Spleen (tissue), 11 donors: ENCODE results near the gene MGAT5. TPM values are rescaled to one million over a fixed set of nuclear protein-coding genes. Genes with fewer than 3 reads are reported as not detected.
A peak's percentile ranks its signal among the peaks of the same experiment; 100 is the strongest.

Experiments
- DNase-seq: peaks from one replicate; pipeline ENCODE4 v3.0.0-alpha.2; 2020
- H3K27ac ChIP-seq, 8 donors: fragments of 200-600 bp; sonication (generic) in 7 of 8; 1 replicate in 4 of 8; 2 replicates in 4 of 8; pipeline versions ENCODE4 v1.5.0 to v1.8.0; 2016 to 2021; ENCODE audit warnings: inconsistent platforms in 4 of 8, mild to moderate bottlenecking in 4 of 8, moderate library complexity in 1 of 8
- H3K27me3 ChIP-seq, 7 donors: fragments of 200-600 bp; sonication (generic) in 6 of 7; replicated peaks in 1 of 7; 1 replicate in 4 of 7; 2 replicates in 3 of 7; pipeline versions ENCODE4 v1.5.0 to v1.8.0; 2016 to 2021; ENCODE audit warnings: inconsistent platforms in 3 of 7, mild to moderate bottlenecking in 1 of 7
- H3K36me3 ChIP-seq, 6 donors: fragments of 200-600 bp; sonication (generic) in 5 of 6; 1 replicate in 4 of 6; 2 replicates in 2 of 6; pipeline versions ENCODE4 v1.5.0 to v1.8.0; 2016 to 2021; ENCODE audit warnings: inconsistent platforms in 2 of 6
- H3K4me1 ChIP-seq, 6 donors: fragments of 200-600 bp; sonication (generic) in 5 of 6; 1 replicate in 3 of 6; 2 replicates in 3 of 6; pipeline versions ENCODE4 v1.5.0 to v1.8.0; 2016 to 2021; ENCODE audit warnings: inconsistent platforms in 3 of 6
- H3K4me3 ChIP-seq, 8 donors: fragments of 200-600 bp; sonication (generic) in 7 of 8; 1 replicate in 4 of 8; 2 replicates in 4 of 8; pipeline versions ENCODE4 v1.5.0 to v1.8.0; 2016 to 2021; ENCODE audit warnings: inconsistent platforms in 4 of 8, mild to moderate bottlenecking in 4 of 8, moderate library complexity in 2 of 8
- H3K9me3 ChIP-seq, 8 donors: fragments of 200-600 bp; sonication (generic) in 7 of 8; 1 replicate in 4 of 8; 2 replicates in 4 of 8; pipeline versions ENCODE4 v1.5.0 to v1.8.0; 2016 to 2021; ENCODE audit warnings: inconsistent platforms in 4 of 8
- POLR2A ChIP-seq, 3 donors: fragments of 450-650 bp; IDR thresholded peaks; one replicate each; pipeline ENCODE4 v1.5.1; 2017; ENCODE audit warnings: antibody characterized with exemption in 3 of 3, mild to moderate bottlenecking in 1 of 3
- POLR2AphosphoS5 ChIP-seq, 3 donors: sonication (generic); formaldehyde crosslinking; IDR thresholded peaks; one replicate each; pipeline ENCODE4 v1.5.1; 2017; ENCODE audit warnings: antibody characterized with exemption in 3 of 3
- WGBS, 5 donors: extraction: QIAGEN DNeasy Blood & Tissue Kit in 3 of 5; methylation state at CpG; one replicate each; pipeline versions ENCODE4 v1.1.5 to v1.1.7; 2013 to 2018; 5-methylcytosine and 5-hydroxymethylcytosine counted together
- intact Hi-C: fragments of 100-400 bp; cut with DNase I; formaldehyde crosslinking; loops from one replicate; pipeline ENCODE4 v1.15.0; 2023; ENCODE audit warnings: low total_unique reads
- polyA plus RNA-seq, 3 donors: library from polyadenylated mRNA; stranded (reverse); fragments of 200-250 nt; gene quantifications; one replicate each; pipeline ENCODE4 v1.2.1, GENCODE V29; 2013
- total RNA-seq, 7 donors: library from RNA; depleted of rRNA in 3 of 7; stranded (reverse); fragments of >200 nt in 3 of 7; fragmentation: NEBNext Ultra II Directional in 4 of 7; extraction: Animal tissue kit (Norgen Biotek cat#: 25700) in 4 of 7; gene quantifications; one replicate each; pipeline versions ENCODE4 v1.1.0 to v1.2.1, GENCODE V29; 2016 to 2021
- TF ChIP-seq, protein P1 (sequence below), 11 experiments: fragments of 200-600 bp in 7 of 11; fragments of 450-650 bp in 4 of 11; sonication (generic) in 4 of 11; IDR thresholded peaks in 8 of 11; conservative IDR thresholded peaks in 3 of 11; 1 replicate in 7 of 11; 2 replicates in 4 of 11; pipeline versions ENCODE4 v1.4.0 to v1.8.0; 2016 to 2021; ENCODE audit warnings: antibody characterized with exemption in 11 of 11, inconsistent platforms in 4 of 11, mild to moderate bottlenecking in 1 of 11
- donor health status: healthy with polysubstance abuse.
- donor health status: DM: no; HTN: no; CAD: no; lungs with moderate emphysema.
- donor health status: DM: no; HTN: no; CAD: no.
- donor health status: Bipolar disorder and iron deficiency.
- donor health status: healthy.
- donor health status: DM: no; HTN: no; CAD: no.
- donor health status: DM: yes; HTN: yes; CAD: no.

Gene MGAT5
- total and polyA plus RNA-seq, 10 donors: 11.2 to 110 (median 91.9) TPM

DNA sequence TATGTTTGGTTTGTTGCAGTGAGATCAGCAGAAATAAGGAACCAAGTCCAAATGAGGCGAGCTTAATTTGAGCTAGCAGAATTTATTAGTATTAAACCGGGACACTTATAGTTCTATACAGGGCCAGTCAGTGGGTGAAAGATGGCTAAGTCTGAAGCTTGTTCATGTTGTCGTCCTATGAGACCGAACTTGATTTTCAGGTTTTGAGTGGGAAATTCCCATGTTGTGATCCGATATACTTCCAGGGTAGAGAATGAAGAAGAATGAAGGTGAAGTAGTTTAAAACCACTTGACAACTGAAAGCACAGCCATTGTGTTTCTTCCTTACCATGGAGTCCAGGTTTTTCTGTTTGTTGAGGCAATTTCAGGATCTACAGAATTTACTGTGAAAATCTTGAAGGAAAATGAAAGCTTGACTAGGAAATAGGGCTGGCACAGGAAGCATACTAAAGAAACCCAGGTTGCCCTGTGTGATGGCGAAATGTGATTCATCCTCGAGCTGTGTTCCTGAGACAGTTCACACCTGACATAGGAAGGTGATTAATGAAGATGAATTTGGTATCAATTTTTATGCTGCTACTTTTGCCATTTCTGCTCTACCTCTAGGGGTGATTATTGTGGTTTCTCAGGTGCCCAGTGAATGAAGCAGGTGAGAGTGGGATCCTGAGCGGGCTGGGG is 37.6 kb upstream of the MGAT5 start:
- TF ChIP-seq, protein P1, sequence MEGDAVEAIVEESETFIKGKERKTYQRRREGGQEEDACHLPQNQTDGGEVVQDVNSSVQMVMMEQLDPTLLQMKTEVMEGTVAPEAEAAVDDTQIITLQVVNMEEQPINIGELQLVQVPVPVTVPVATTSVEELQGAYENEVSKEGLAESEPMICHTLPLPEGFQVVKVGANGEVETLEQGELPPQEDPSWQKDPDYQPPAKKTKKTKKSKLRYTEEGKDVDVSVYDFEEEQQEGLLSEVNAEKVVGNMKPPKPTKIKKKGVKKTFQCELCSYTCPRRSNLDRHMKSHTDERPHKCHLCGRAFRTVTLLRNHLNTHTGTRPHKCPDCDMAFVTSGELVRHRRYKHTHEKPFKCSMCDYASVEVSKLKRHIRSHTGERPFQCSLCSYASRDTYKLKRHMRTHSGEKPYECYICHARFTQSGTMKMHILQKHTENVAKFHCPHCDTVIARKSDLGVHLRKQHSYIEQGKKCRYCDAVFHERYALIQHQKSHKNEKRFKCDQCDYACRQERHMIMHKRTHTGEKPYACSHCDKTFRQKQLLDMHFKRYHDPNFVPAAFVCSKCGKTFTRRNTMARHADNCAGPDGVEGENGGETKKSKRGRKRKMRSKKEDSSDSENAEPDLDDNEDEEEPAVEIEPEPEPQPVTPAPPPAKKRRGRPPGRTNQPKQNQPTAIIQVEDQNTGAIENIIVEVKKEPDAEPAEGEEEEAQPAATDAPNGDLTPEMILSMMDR (IDR thresholded peaks at IDR 0.05 in 8 of 11, conservative IDR thresholded peaks at IDR 0.05 in 3 of 11): no peak
- TF ChIP-seq POLR2A (IDR thresholded peaks at IDR 0.05) (no peak), POLR2AphosphoS5 (IDR thresholded peaks at IDR 0.05) (no peak)
- Histone ChIP-seq H3K27me3 (no peaks in the 10 kb centered on the region), H3K27ac (peak overlapping the region in 5 of 8 donors; percentile 23 to 86 (median 78)), H3K36me3 (peaks cover 0 to 5% (median 0%) of the 10 kb centered on the region in 6 donors), H3K4me1 (peaks cover 34 to 72% (median 57%) of the 10 kb centered on the region in 6 donors), H3K9me3 (peaks cover 0 to 5% (median 0%) of the 10 kb centered on the region in 8 donors), H3K4me3 (no peak overlapping the region)
- intact Hi-C loops: no loop called here
- WGBS, 5 donors: 86 to 94% (median 89%) methylated on average over 8 of the region's 8 CpGs
- DNase-seq: no peak

DNA sequence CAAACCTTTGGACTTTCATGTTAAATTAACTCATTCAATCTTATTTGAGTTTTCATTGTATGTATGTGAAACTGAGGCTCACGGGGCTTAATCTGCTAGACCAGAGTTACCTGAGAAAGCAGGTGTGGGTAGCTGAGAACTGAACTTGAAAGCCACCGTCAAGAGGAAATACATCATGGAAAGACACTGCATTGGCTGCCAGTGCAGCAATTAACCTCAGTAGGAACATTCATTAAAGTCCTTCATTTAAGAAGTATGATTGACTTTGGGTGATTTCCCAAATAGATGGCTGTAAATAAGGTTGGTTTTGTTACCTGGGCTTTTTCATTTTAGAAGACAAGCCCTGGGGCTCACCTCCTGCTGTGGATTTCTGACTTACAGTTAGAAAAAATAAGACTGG is 36.5 kb upstream of the MGAT5 start:
- no peak for DNase-seq
- Histone ChIP-seq H3K27me3 (no peaks in the 10 kb centered on the region), H3K4me1 (peaks cover 34 to 78% (median 58%) of the 10 kb centered on the region in 6 donors), H3K4me3 (no peak overlapping the region), H3K9me3 (peaks cover 0 to 5% (median 0%) of the 10 kb centered on the region in 8 donors), H3K27ac (peak overlapping the region; percentile 4 to 86 (median 62)), H3K36me3 (peaks cover 0 to 5% (median 0%) of the 10 kb centered on the region in 6 donors)
- intact Hi-C loops: no loop called here
- no peak for TF ChIP-seq POLR2AphosphoS5 (IDR thresholded peaks at IDR 0.05)
- TF ChIP-seq, protein P1 (IDR thresholded peaks at IDR 0.05 in 8 of 11, conservative IDR thresholded peaks at IDR 0.05 in 3 of 11): no peak
- TF ChIP-seq POLR2A (IDR thresholded peaks at IDR 0.05): no peak
- 42 to 82% (median 55%) methylated on average over 2 of the region's 2 CpGs for WGBS, 5 donors

DNA sequence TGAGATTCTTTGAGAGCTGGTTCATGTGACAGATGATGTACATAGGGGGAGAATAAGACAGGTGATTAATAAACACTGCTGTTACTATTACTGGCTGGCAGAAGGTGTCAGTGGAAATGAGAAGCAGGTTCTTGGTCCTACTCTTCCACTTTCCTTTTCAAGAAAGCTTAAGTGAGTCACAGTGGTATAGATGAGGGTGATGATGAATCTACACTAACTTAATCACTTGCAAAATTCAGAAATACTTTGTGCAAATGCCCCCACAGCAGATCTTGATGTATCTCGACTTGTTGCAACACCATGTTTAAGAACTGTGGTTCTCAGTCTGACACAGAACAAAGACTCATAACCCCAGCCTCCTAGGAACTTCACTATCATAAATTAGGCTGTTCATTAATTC is 35.9 kb upstream of the MGAT5 start:
- TF ChIP-seq POLR2A (IDR thresholded peaks at IDR 0.05) (no peak), POLR2AphosphoS5 (IDR thresholded peaks at IDR 0.05) (no peak)
- TF ChIP-seq, protein P1 (IDR thresholded peaks at IDR 0.05 in 8 of 11, conservative IDR thresholded peaks at IDR 0.05 in 3 of 11): no peak
- WGBS, 5 donors: 11 to 70% (median 41%) methylated on average over 1 of the region's 1 CpG
- Histone ChIP-seq H3K9me3 (peaks cover 0 to 5% (median 0%) of the 10 kb centered on the region in 8 donors), H3K36me3 (peaks cover 0 to 5% (median 0%) of the 10 kb centered on the region in 6 donors), H3K27me3 (no peaks in the 10 kb centered on the region), H3K4me1 (peaks cover 30 to 72% (median 52%) of the 10 kb centered on the region in 6 donors), H3K4me3 (no peak overlapping the region), H3K27ac (peak overlapping the region; percentile 4 to 86 (median 62))
- intact Hi-C loops: no loop called here
- DNase-seq: no peak

DNA sequence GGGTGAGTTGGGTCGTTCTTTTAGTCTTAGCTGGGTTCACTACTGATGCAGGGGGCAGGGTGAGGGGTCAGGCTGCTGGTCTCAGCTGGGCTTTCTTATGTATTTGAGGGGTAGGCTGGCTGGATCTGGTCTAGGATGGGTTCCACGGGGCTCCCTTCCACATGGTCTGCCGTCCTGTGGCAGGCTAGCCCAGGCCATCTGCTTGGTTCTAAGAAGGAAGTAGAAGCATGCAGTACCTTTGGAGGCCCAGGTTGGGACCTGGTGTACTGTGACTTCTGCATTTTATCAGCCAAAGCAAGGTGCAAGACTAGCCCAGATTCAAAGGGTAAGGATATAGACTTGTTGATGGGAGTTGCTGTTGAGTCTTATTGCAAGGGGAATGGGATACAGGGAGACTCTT is 35.5 kb upstream of the MGAT5 start:
- H3K36me3 ChIP-seq: peaks cover 0 to 5% (median 0%) of the 10 kb centered on the region in 6 donors
- H3K4me3 ChIP-seq: peak overlapping the region in 1 of 8 donors; percentile 44
- 49 to 80% (median 59%) methylated on average over 1 to 3 of the region's 3 CpGs for WGBS, 5 donors
- H3K27ac ChIP-seq: peak overlapping the region; percentile 57 to 86 (median 62)
- peaks cover 0 to 5% (median 0%) of the 10 kb centered on the region in 8 donors for H3K9me3 ChIP-seq
- no peaks in the 10 kb centered on the region for H3K27me3 ChIP-seq
- H3K4me1 ChIP-seq: peaks cover 29 to 67% (median 50%) of the 10 kb centered on the region in 6 donors
- DNase-seq: peak; percentile 80
- TF ChIP-seq POLR2A (IDR thresholded peaks at IDR 0.05) (no peak), POLR2AphosphoS5 (IDR thresholded peaks at IDR 0.05) (peak in 1 of 3 donors; percentile 10)
- TF ChIP-seq, protein P1 (IDR thresholded peaks at IDR 0.05 in 8 of 11, conservative IDR thresholded peaks at IDR 0.05 in 3 of 11): no peak
- intact Hi-C loops: no loop called here
